NOMO-1 treated with DMSO at 0.1 percent for 48 hours (cell line): Measurements from ENCODE around the gene APH1B.
"Not testable (repeated sequence)": the region's sequence is repeated elsewhere in the genome, so short reads cannot be mapped to it uniquely, and the experiment has no call there.

Experiments
- DNase-seq: peaks from one replicate; lab custom pipeline; 2025; ENCODE audit not compliant: unreplicated experiment; lab: John Stamatoyannopoulos, UW

The APH1B gene

GRCh38 chr15:63294359-63294758 is 17.0 kb downstream of the APH1B start:
- DNase-seq: no peak

- DNase-seq: no peak
These were observed 17.9 kb downstream of the APH1B start for GRCh38 chr15:63295341-63295740.

- no peak for DNase-seq
These were observed 18.8 kb downstream of the APH1B start for GRCh38 chr15:63296195-63296594.

GRCh38 chr15:63299943-63300575 is 22.7 kb downstream of the APH1B start:
- DNase-seq: no peak

- DNase-seq: no peak
These were observed 23.7 kb downstream of the APH1B start for GRCh38 chr15:63301088-63301487.

GRCh38 chr15:63305260-63305659 is 27.9 kb downstream of the APH1B start:
- DNase-seq: no peak

- DNase-seq: no peak
These were observed 29.2 kb downstream of the APH1B start for GRCh38 chr15:63306492-63307073.

GRCh38 chr15:63308491-63308890 is 31.1 kb downstream of the APH1B start:
- no peak for DNase-seq

- DNase-seq: no peak
These were observed 31.5 kb downstream of the APH1B start for GRCh38 chr15:63308947-63309346.

- DNase-seq: no peak
These were observed 33.2 kb downstream of the APH1B start for GRCh38 chr15:63310646-63311045.

GRCh38 chr15:63312286-63312685 is 34.9 kb downstream of the APH1B start:
- no peak for DNase-seq

- no peak for DNase-seq
These were observed 36.4 kb downstream of the APH1B start for GRCh38 chr15:63313825-63314224.

- no peak for DNase-seq
These were observed 37.0 kb downstream of the APH1B start for GRCh38 chr15:63314409-63314808.

- DNase-seq: no peak
These were observed 40.9 kb downstream of the APH1B start for GRCh38 chr15:63318344-63318743.

GRCh38 chr15:63319065-63319464 is 41.7 kb downstream of the APH1B start:
- DNase-seq: no peak

GRCh38 chr15:63320446-63320845 is 43.0 kb downstream of the APH1B start:
- not testable (repeated sequence) for DNase-seq

GRCh38 chr15:63320981-63321380 is 43.6 kb downstream of the APH1B start:
- DNase-seq: not testable (repeated sequence)

- no peak for DNase-seq
These were observed 44.1 kb downstream of the APH1B start for GRCh38 chr15:63321462-63321861.

GRCh38 chr15:63322541-63322940 is 45.1 kb downstream of the APH1B start:
- no peak for DNase-seq

- no peak for DNase-seq
These were observed 46.6 kb downstream of the APH1B start for GRCh38 chr15:63323798-63324563.

- no peak for DNase-seq
These were observed 47.4 kb downstream of the APH1B start for GRCh38 chr15:63324770-63325169.
